Measurements from ENCODE around the gene EOMES. TPM values are rescaled to one million over a fixed set of nuclear protein-coding genes. Genes with fewer than 3 reads are reported as not detected.
"Not testable (repeated sequence)": the region's sequence is repeated elsewhere in the genome, so short reads cannot be mapped to it uniquely, and the experiment has no call there.

The EOMES gene
- 1 to 10 TPM in 1 of 4 donors, under 1 TPM in 3; 0.22 to 1.7 (median 0.69) TPM for total RNA-seq

GRCh38 chr3:27721717-27722564 lies at the start of gene EOMES:
Gene EOMES, minus strand, starts transcription at chr3:27722323. Its CDS starts 29 bp downstream, at chr3:27722294.
- Histone ChIP-seq H3K9me3 (no peaks in the 10 kb centered on the region), H3K4me1 (peaks cover 0 to 44% (median 20%) of the 10 kb centered on the region in 4 donors), H3K27me3 (peaks cover 0 to 98% of the 10 kb centered on the region in 2 donors), H3K4me3 (peak within 1 kb of the TSS; percentile 4 to 45 (median 36)), H3K27ac (no peak within 1 kb of the TSS), H3K36me3 (no peaks in the 10 kb centered on the region)
- DNase-seq (ENCODE audit: low spot score in 2 of 2): no peak
- 0 to 1% methylated on average over 31 to 33 of the region's 81 CpGs for WGBS, 2 donors
- TF ChIP-seq EP300 (IDR thresholded peaks at IDR 0.05) (no peak), POLR2A (IDR thresholded peaks at IDR 0.05) (no peak)
- TF ChIP-seq, protein P1, sequence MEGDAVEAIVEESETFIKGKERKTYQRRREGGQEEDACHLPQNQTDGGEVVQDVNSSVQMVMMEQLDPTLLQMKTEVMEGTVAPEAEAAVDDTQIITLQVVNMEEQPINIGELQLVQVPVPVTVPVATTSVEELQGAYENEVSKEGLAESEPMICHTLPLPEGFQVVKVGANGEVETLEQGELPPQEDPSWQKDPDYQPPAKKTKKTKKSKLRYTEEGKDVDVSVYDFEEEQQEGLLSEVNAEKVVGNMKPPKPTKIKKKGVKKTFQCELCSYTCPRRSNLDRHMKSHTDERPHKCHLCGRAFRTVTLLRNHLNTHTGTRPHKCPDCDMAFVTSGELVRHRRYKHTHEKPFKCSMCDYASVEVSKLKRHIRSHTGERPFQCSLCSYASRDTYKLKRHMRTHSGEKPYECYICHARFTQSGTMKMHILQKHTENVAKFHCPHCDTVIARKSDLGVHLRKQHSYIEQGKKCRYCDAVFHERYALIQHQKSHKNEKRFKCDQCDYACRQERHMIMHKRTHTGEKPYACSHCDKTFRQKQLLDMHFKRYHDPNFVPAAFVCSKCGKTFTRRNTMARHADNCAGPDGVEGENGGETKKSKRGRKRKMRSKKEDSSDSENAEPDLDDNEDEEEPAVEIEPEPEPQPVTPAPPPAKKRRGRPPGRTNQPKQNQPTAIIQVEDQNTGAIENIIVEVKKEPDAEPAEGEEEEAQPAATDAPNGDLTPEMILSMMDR (IDR thresholded peaks at IDR 0.05): peak in 2 of 5 experiments; percentile 14 to 16

DNA sequence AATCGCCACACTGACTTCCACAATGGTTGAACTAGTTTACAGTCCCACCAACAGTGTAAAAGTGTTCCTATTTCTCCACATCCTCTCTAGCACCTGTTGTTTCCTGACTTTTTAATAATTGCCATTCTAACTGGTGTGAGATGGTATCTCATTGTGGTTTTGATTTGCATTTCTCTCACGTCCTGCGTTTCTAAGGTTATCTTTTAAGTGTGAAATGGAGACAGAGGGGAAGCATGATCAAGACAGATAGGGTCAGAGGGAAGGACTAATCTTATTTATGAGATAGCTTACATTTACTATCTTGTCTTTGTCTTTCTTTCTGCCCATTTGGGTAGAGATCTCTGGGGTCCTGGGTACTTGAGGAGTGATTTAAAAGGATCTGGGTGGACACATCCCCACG lies 48.3 kb upstream of the EOMES start:
- not testable (repeated sequence) for H3K36me3 ChIP-seq; H3K9me3 ChIP-seq; DNase-seq (ENCODE audit: low spot score in 2 of 2); H3K4me1 ChIP-seq; H3K4me3 ChIP-seq; H3K27ac ChIP-seq; H3K27me3 ChIP-seq
- 64 to 68% methylated on average over 3 of the region's 4 CpGs for WGBS, 2 donors

- Histone ChIP-seq H3K27ac (no peak overlapping the region), H3K36me3 (no peaks in the 10 kb centered on the region), H3K27me3 (no peaks in the 10 kb centered on the region), H3K9me3 (no peaks in the 10 kb centered on the region), H3K4me3 (no peak overlapping the region), H3K4me1 (no peaks in the 10 kb centered on the region)
- WGBS, 2 donors: 35 to 50% methylated on average over 3 of the region's 3 CpGs
- no peak for DNase-seq (ENCODE audit: low spot score in 2 of 2)
- TF ChIP-seq EP300 (IDR thresholded peaks at IDR 0.05) (no peak), POLR2A (IDR thresholded peaks at IDR 0.05) (no peak)
- TF ChIP-seq, protein P1 (IDR thresholded peaks at IDR 0.05): no peak
Observed at GRCh38 chr3:27767000-27767399, 44.9 kb upstream of the EOMES start.

- H3K4me1 ChIP-seq: peaks cover 0 to 2% (median 0%) of the 10 kb centered on the region in 4 donors
- TF ChIP-seq POLR2A (IDR thresholded peaks at IDR 0.05): no peak
- peak in 1 of 2 donors; percentile 84 for TF ChIP-seq EP300 (IDR thresholded peaks at IDR 0.05)
- TF ChIP-seq, protein P1 (IDR thresholded peaks at IDR 0.05): no peak
- WGBS, 2 donors: 43 to 58% methylated on average over 1 of the region's 1 CpG
- H3K36me3 ChIP-seq: no peaks in the 10 kb centered on the region
- no peak overlapping the region for H3K4me3 ChIP-seq
- peak; percentile 21 to 71 for DNase-seq (ENCODE audit: low spot score in 2 of 2)
- H3K9me3 ChIP-seq: no peaks in the 10 kb centered on the region
- H3K27me3 ChIP-seq: no peaks in the 10 kb centered on the region
- peak overlapping the region in 2 of 4 donors; percentile 73 to 85 for H3K27ac ChIP-seq
Observed at GRCh38 chr3:27758083-27758482, 36.0 kb upstream of the EOMES start.

GRCh38 chr3:27756877-27757276 lies 34.8 kb upstream of the EOMES start:
- WGBS, 2 donors: 67 to 79% methylated on average over 2 of the region's 2 CpGs
- H3K4me1 ChIP-seq: peaks cover 0 to 2% (median 0%) of the 10 kb centered on the region in 4 donors
- DNase-seq (ENCODE audit: low spot score in 2 of 2): no peak
- no peaks in the 10 kb centered on the region for H3K9me3 ChIP-seq
- H3K27ac ChIP-seq: peak overlapping the region in 1 of 4 donors; percentile 85
- no peak overlapping the region for H3K4me3 ChIP-seq
- TF ChIP-seq EP300 (IDR thresholded peaks at IDR 0.05) (no peak), POLR2A (IDR thresholded peaks at IDR 0.05) (no peak)
- TF ChIP-seq, protein P1 (IDR thresholded peaks at IDR 0.05): no peak
- no peaks in the 10 kb centered on the region for H3K27me3 ChIP-seq
- H3K36me3 ChIP-seq: no peaks in the 10 kb centered on the region
